Nephron progenitor cell (in vitro differentiated cells): ENCODE data around the gene MARCHF10.

Experiments
- DNase-seq: peaks from one replicate; pipeline ENCODE4 v3.0.0; 2021
- H3K27ac Mint-ChIP-seq: 2 replicates; pipeline ENCODE4 v1.8.0; 2021; ENCODE audit warnings: mild to moderate bottlenecking, moderate library complexity, mixed read lengths
- H3K27me3 Mint-ChIP-seq: 2 replicates; pipeline ENCODE4 v1.8.0; 2021; ENCODE audit warnings: mild to moderate bottlenecking, low read depth, mixed read lengths; ENCODE audit not compliant: poor library complexity
- H3K36me3 Mint-ChIP-seq: 2 replicates; pipeline ENCODE4 v1.8.0; 2021; ENCODE audit warnings: low read depth, mixed read lengths
- H3K4me1 Mint-ChIP-seq: 2 replicates; pipeline ENCODE4 v1.8.0; 2021; ENCODE audit warnings: mixed read lengths
- H3K4me3 Mint-ChIP-seq: 2 replicates; pipeline ENCODE4 v1.8.0; 2021; ENCODE audit warnings: mild to moderate bottlenecking, moderate library complexity, mixed read lengths
- H3K9me3 Mint-ChIP-seq: 2 replicates; pipeline ENCODE4 v1.8.0; 2021; ENCODE audit warnings: mild to moderate bottlenecking, moderate library complexity, mixed read lengths
- CTCF ChIP-seq: fragments of 200-600 bp; sonication (generic); IDR thresholded peaks from 2 replicates; pipeline ENCODE4 v1.5.0; 2021; ENCODE audit warnings: antibody characterized with exemption

MARCHF10 gene

GRCh38 chr17:62705156-62705777, 102.8 kb downstream of the MARCHF10 start:
- peaks cover 31% of the 10 kb centered on the region for H3K9me3 Mint-ChIP-seq
- TF ChIP-seq CTCF: no peak
- H3K27me3 Mint-ChIP-seq: peaks cover 48% of the 10 kb centered on the region
- H3K4me1 Mint-ChIP-seq: peaks cover 35% of the 10 kb centered on the region
- H3K27ac Mint-ChIP-seq: no peak overlapping the region
- peak overlapping the region; percentile 83 for H3K4me3 Mint-ChIP-seq
- DNase-seq: no peak
- H3K36me3 Mint-ChIP-seq: peaks cover 5% of the 10 kb centered on the region

GRCh38 chr17:62704381-62704971, 103.6 kb downstream of the MARCHF10 start:
- no peak for TF ChIP-seq CTCF
- Mint-ChIP-seq H3K27ac (no peak overlapping the region), H3K4me1 (peaks cover 27% of the 10 kb centered on the region), H3K27me3 (peaks cover 43% of the 10 kb centered on the region), H3K4me3 (peak overlapping the region; percentile 83), H3K9me3 (peaks cover 23% of the 10 kb centered on the region), H3K36me3 (peaks cover 5% of the 10 kb centered on the region)
- DNase-seq: peak; percentile 45

- peak; percentile 91 for DNase-seq
- Mint-ChIP-seq H3K36me3 (peaks cover 5% of the 10 kb centered on the region), H3K27ac (no peak overlapping the region), H3K9me3 (peaks cover 19% of the 10 kb centered on the region), H3K27me3 (peaks cover 43% of the 10 kb centered on the region), H3K4me1 (peaks cover 26% of the 10 kb centered on the region), H3K4me3 (peak overlapping the region; percentile 57)
- peak; percentile 79 for TF ChIP-seq CTCF
These were observed 104.2 kb downstream of the MARCHF10 start for GRCh38 chr17:62703776-62704380.

- H3K4me3 Mint-ChIP-seq: peak overlapping the region; percentile 57
- peaks cover 26% of the 10 kb centered on the region for H3K4me1 Mint-ChIP-seq
- no peak for DNase-seq
These were observed 104.8 kb downstream of the MARCHF10 start for GRCh38 chr17:62703261-62703775.

GRCh38 chr17:62702746-62703260, 105.3 kb downstream of the MARCHF10 start:
- TF ChIP-seq CTCF: no peak
- no peak overlapping the region for H3K4me3 Mint-ChIP-seq
- H3K27me3 Mint-ChIP-seq: peaks cover 43% of the 10 kb centered on the region
- no peak for DNase-seq
- H3K4me1 Mint-ChIP-seq: peaks cover 27% of the 10 kb centered on the region
- no peak overlapping the region for H3K27ac Mint-ChIP-seq
- peaks cover 12% of the 10 kb centered on the region for H3K9me3 Mint-ChIP-seq
- peaks cover 5% of the 10 kb centered on the region for H3K36me3 Mint-ChIP-seq

More at GRCh38 chr17:62703261-62703775, 104.8 kb downstream of the MARCHF10 start:
- no peak for TF ChIP-seq CTCF
- peaks cover 13% of the 10 kb centered on the region for H3K9me3 Mint-ChIP-seq
- peaks cover 43% of the 10 kb centered on the region for H3K27me3 Mint-ChIP-seq
- peaks cover 5% of the 10 kb centered on the region for H3K36me3 Mint-ChIP-seq
- no peak overlapping the region for H3K27ac Mint-ChIP-seq
